ENCODE data around the gene OMD. TPM values are rescaled to one million over a fixed set of nuclear protein-coding genes. Genes with fewer than 3 reads are reported as not detected.

OMD gene
- total and polyA plus RNA-seq, 2 of the 8 experiments (the other 6 are each of a cell fraction or from before 2014, with no cell fraction given) = not detected

GRCh38 chr9:92467511-92467910 is 43.2 kb upstream of the OMD start:
- Histone ChIP-seq H2BK15ac (ENCODE audit: low read length) (no peak overlapping the region), H3K4me2 (ENCODE audit: insufficient read depth in 1 of 2, low read depth in 2 of 2, low read length in 2 of 2) (no peak overlapping the region), H3K36me3 (ENCODE audit: control insufficient read depth in 2 of 4, insufficient read depth in 4 of 4, low read length in 3 of 4) (no peaks in the 10 kb centered on the region), H3K79me2 (ENCODE audit: control insufficient read depth in 1 of 2, insufficient read depth in 2 of 2, low read length in 2 of 2) (no peaks in the 10 kb centered on the region), H2AFZ (ENCODE audit: low read length) (no peak overlapping the region), H2BK5ac (ENCODE audit: low read depth, low read length) (no peak overlapping the region), H3K9ac (replicated peaks in 1 of 4; ENCODE audit: extremely low read depth in 1 of 4, low read depth in 3 of 4, low read length in 3 of 4) (no peak overlapping the region), H4K20me1 (replicated peaks in 1 of 2; ENCODE audit: control insufficient read depth in 1 of 2, insufficient read depth in 2 of 2, low read length in 2 of 2) (no peaks in the 10 kb centered on the region), H3K27me3 (replicated peaks in 1 of 4; ENCODE audit: control insufficient read depth in 3 of 4, extremely low read depth in 1 of 4, insufficient read depth in 3 of 4, low read length in 3 of 4) (no peaks in the 10 kb centered on the region), H3K9me3 (ENCODE audit: insufficient read depth in 2 of 2, low read depth in 1 of 2, low read length in 1 of 2) (no peaks in the 10 kb centered on the region), H3K23ac (ENCODE audit: insufficient read length) (no peak overlapping the region), H4K5ac (ENCODE audit: insufficient read length, low read depth, low read length) (no peak overlapping the region), H4K91ac (replicated peaks; ENCODE audit: insufficient read length, low read length) (no peak overlapping the region), H3K14ac (ENCODE audit: insufficient read length) (no peak overlapping the region), H3K79me1 (ENCODE audit: low read depth, low read length) (no peaks in the 10 kb centered on the region), H3K23me2 (ENCODE audit: low read depth, low read length) (no peaks in the 10 kb centered on the region), H4K8ac (ENCODE audit: extremely low read depth, insufficient read depth, low read length) (no peak overlapping the region), H2AK5ac (ENCODE audit: low read depth, low read length) (no peak overlapping the region), H3K18ac (ENCODE audit: extremely low read depth, low read length) (no peak overlapping the region), H2BK120ac (replicated peaks; ENCODE audit: low read depth, low read length) (no peak overlapping the region), H3K4ac (replicated peaks; ENCODE audit: insufficient read length, low read depth, low read length) (no peak overlapping the region), H3K56ac (replicated peaks; ENCODE audit: insufficient read length, low read depth, low read length) (no peak overlapping the region), H2BK12ac (ENCODE audit: low read depth, low read length) (no peak overlapping the region), H3K27ac (ENCODE audit: low read depth, low read length) (no peak overlapping the region), H3K4me1 (replicated peaks in 1 of 4; ENCODE audit: control insufficient read depth in 3 of 4, insufficient read depth in 4 of 4, low read length in 3 of 4) (no peaks in the 10 kb centered on the region), H3K4me3 (ENCODE audit: extremely low read depth in 1 of 4, insufficient read depth in 2 of 4, low read depth in 3 of 4, low read length in 4 of 4) (no peak overlapping the region), H2BK20ac (ENCODE audit: low read length) (no peak overlapping the region)
- POLR2A ChIA-PET (ENCODE audit: partially characterized antibody) = no interaction called here
- CTCF ChIA-PET (ENCODE audit: partially characterized antibody) = interaction anchor here (0.6 to 2.0 kb wide), 3 partner anchors 12 to 150 kb away, joined by 3 to 5 read pairs (median 5); no protein-coding TSS in a partner anchor
- DNase-seq (ENCODE audit: low read depth in 1 of 2, low spot score in 2 of 2) (no peak), FAIRE-seq (no peak)
- WGBS, 2 experiments (ENCODE audit: extremely low coverage in 1 of 2, insufficient coverage in 1 of 2, insufficient read length in 1 of 2, insufficient replicate concordance in 2 of 2, low coverage in 1 of 2, low lambda C conversion rate in 2 of 2, missing lambda C conversion rate in 1 of 2) = 80% methylated on average over 2 of the region's 2 CpGs; no CpG with 5 or more reads in 1 of the 2 experiments
- TF ChIP-seq EGR1 (IDR thresholded peaks at IDR 0.05; ENCODE audit: borderline replicate concordance, low read depth, low read length) (no peak), CTCF (IDR thresholded peaks at IDR 0.05; ENCODE audit: control extremely low read depth in 1 of 3, insufficient read depth in 1 of 3, low read depth in 1 of 3, low read length in 3 of 3) (no peak), ASH2L (IDR thresholded peaks at IDR 0.05; ENCODE audit: low read length) (no peak), GABPA (IDR thresholded peaks at IDR 0.05; ENCODE audit: borderline replicate concordance, insufficient read depth, low read length) (no peak), ATF2 (IDR thresholded peaks at IDR 0.05; ENCODE audit: low read length) (no peak)

Measured in H1 (cell line).